KMS-11 (cell line): Measurements from ENCODE around the gene LRRC51.

Experiments
- H2AFZ ChIP-seq: fragments of 200-600 bp; sonication (generic); 2 replicates; pipeline ENCODE4 v1.6.1; 2016; ENCODE audit warnings: antibody characterized with exemption, mixed run types, low read depth
- H3K27ac ChIP-seq: fragments of 200-600 bp; sonication (generic); 2 replicates; pipeline ENCODE4 v1.6.1; 2016; ENCODE audit warnings: mild to moderate bottlenecking, mixed run types
- H3K27me3 ChIP-seq: fragments of 200-600 bp; sonication (generic); 2 replicates; pipeline ENCODE4 v1.6.1; 2017; ENCODE audit warnings: mild to moderate bottlenecking, low read depth, mixed run types, moderate library complexity; ENCODE audit not compliant: insufficient read depth
- H3K36me3 ChIP-seq: fragments of 200-600 bp; sonication (generic); 2 replicates; pipeline ENCODE4 v1.6.1; 2017; ENCODE audit warnings: mild to moderate bottlenecking, mixed run types; ENCODE audit not compliant: insufficient read depth
- H3K4me1 ChIP-seq: fragments of 200-600 bp; sonication (generic); 2 replicates; pipeline ENCODE4 v1.6.1; 2016; ENCODE audit warnings: mild to moderate bottlenecking, low read depth, mixed run types; ENCODE audit not compliant: poor library complexity, severe bottlenecking
- H3K4me2 ChIP-seq: fragments of 200-600 bp; sonication (generic); 2 replicates; pipeline ENCODE4 v1.7.0; 2016; ENCODE audit warnings: mild to moderate bottlenecking, mixed run types
- H3K4me3 ChIP-seq: fragments of 200-600 bp; sonication (generic); IDR thresholded peaks from 2 replicates; pipeline ENCODE4 v1.6.1; 2017; ENCODE audit warnings: low read depth, low read length, mixed read lengths; ENCODE audit not compliant: insufficient read depth
- H3K79me2 ChIP-seq: fragments of 200-600 bp; sonication (generic); 2 replicates; pipeline ENCODE4 v1.6.1; 2016; ENCODE audit warnings: low read depth, mixed run types; ENCODE audit not compliant: insufficient read depth
- H3K9ac ChIP-seq: fragments of 200-600 bp; sonication (generic); 2 replicates; pipeline ENCODE4 v1.6.1; 2016; ENCODE audit warnings: mild to moderate bottlenecking, mixed run types
- H4K20me1 ChIP-seq: fragments of 200-600 bp; sonication (generic); 2 replicates; pipeline ENCODE4 v1.6.1; 2016; ENCODE audit warnings: mild to moderate bottlenecking, mixed run types; ENCODE audit not compliant: insufficient read depth
- CTCF ChIP-seq: fragments of 200-600 bp; sonication (generic); conservative IDR thresholded peaks from 2 replicates; pipeline ENCODE4 v1.6.1; 2017; ENCODE audit warnings: low read depth, mild to moderate bottlenecking, antibody characterized with exemption, low read length, moderate library complexity, mixed read lengths

Gene LRRC51

GRCh38 chr11:72084965-72085364, 4.3 kb downstream of the LRRC51 start:
- no peak overlapping the region; the same call in 1 of the 2 replicates for H3K27ac ChIP-seq
- TF ChIP-seq CTCF: no peak
- H3K4me2 ChIP-seq: peak overlapping the region; percentile 41; the same call in 1 of the 2 replicates

DNA sequence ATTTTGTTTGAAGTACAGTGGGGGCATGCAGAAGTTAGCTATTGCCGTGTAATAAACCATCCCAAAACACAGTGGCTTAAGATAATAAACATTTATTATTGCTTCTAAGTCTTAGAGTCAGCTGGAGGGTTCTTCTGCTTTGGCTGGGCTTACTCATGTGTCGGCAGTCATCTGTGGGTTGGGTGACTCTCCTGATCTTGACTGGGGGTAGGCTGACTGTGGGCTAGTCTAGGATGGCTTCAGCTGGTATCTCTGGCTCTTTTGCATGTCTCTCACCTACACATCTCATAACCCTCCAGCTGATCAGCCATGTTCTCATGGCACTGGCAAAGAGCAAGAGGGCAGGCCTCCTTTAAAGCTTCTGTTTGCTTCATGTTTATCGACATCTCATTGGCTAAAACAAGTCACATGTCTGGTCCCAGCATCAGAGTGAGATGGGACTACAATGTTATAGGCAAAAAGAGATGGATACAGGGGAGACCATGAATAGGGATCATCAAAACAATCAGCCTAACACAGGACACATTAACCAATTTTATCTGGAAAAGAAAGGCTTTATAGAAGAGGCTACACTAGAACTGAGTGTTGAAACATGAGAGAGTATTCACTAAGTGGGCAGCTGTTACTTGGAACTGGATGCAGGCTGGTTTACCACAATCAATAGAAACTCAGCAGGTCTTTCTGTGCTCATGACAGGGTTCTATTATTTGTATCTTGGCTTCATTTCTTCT, 5.1 kb downstream of the LRRC51 start:
- Histone ChIP-seq H3K4me2 (peak overlapping the region; percentile 41), H3K27ac (peak overlapping the region; percentile 54), H3K79me2 (no peaks in the 10 kb centered on the region; the same call in 1 of the 2 replicates), H2AFZ (no peak overlapping the region), H4K20me1 (no peaks in the 10 kb centered on the region), H3K36me3 (no peaks in the 10 kb centered on the region), H3K27me3 (no peaks in the 10 kb centered on the region), H3K4me1 (peaks cover 58% of the 10 kb centered on the region), H3K4me3 (no peak overlapping the region), H3K9ac (no peak overlapping the region)
- TF ChIP-seq CTCF: no peak

More at GRCh38 chr11:72084965-72085364, 4.3 kb downstream of the LRRC51 start:
- Histone ChIP-seq H3K27me3 (no peaks in the 10 kb centered on the region), H3K4me3 (no peak overlapping the region), H3K9ac (no peak overlapping the region), H3K4me1 (peaks cover 58% of the 10 kb centered on the region), H4K20me1 (no peaks in the 10 kb centered on the region), H3K36me3 (no peaks in the 10 kb centered on the region), H2AFZ (no peak overlapping the region), H3K79me2 (peaks cover under 1% of the 10 kb centered on the region)

- H3K36me3 ChIP-seq: no peaks in the 10 kb centered on the region
- H2AFZ ChIP-seq: no peak overlapping the region
- H3K27me3 ChIP-seq: no peaks in the 10 kb centered on the region
- no peak overlapping the region for H3K4me3 ChIP-seq
- no peaks in the 10 kb centered on the region; the same call in 1 of the 2 replicates for H3K79me2 ChIP-seq
- H4K20me1 ChIP-seq: no peaks in the 10 kb centered on the region
- TF ChIP-seq CTCF: no peak
- H3K4me2 ChIP-seq: no peak overlapping the region; the same call in 1 of the 2 replicates
- H3K9ac ChIP-seq: no peak overlapping the region
- peaks cover 58% of the 10 kb centered on the region for H3K4me1 ChIP-seq
- H3K27ac ChIP-seq: no peak overlapping the region
These were observed 7.6 kb downstream of the LRRC51 start for GRCh38 chr11:72088076-72088808.

DNA sequence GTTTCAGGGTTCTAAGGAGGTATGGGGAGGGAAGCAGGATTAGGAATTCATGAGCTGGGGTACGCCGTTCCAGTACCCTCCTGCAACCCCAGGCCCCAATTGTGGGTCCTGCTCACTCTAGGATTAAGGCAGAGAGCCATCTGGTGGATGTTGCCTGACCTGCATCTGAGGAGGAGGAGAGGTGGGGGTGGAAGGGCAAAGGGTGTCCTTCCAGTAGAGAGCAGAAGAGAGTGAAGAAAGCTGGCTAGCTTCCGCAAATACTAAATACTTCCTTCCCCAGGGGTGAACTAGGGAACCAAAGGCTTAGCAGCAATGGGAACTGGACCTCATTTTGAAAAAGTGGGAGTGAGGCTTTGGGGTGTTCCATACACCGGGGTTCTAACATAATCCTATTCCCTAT, 10.6 kb downstream of the LRRC51 start:
- H3K4me1 ChIP-seq: peaks cover 44% of the 10 kb centered on the region
- no peaks in the 10 kb centered on the region; the same call in 1 of the 2 replicates for H3K79me2 ChIP-seq
- no peaks in the 10 kb centered on the region for H3K27me3 ChIP-seq
- H4K20me1 ChIP-seq: no peaks in the 10 kb centered on the region
- no peak overlapping the region for H3K27ac ChIP-seq
- no peaks in the 10 kb centered on the region for H3K36me3 ChIP-seq
- H3K4me3 ChIP-seq: no peak overlapping the region
- H3K9ac ChIP-seq: no peak overlapping the region
- no peak overlapping the region for H3K4me2 ChIP-seq
- H2AFZ ChIP-seq: no peak overlapping the region
- TF ChIP-seq CTCF: peak; percentile 88
